Measurements from ENCODE around the gene ADAM12. TPM values are rescaled to one million over a fixed set of nuclear protein-coding genes. Genes with fewer than 3 reads are reported as not detected.
A peak's percentile ranks its signal among the peaks of the same experiment; 100 is the strongest.

Gene ADAM12
- total and polyA plus RNA-seq, 9 of the 15 experiments (the other 6 are each of a cell fraction or from before 2014, with no cell fraction given), result not detected

- TF ChIP-seq PTTG1 (tag; IDR thresholded peaks at IDR 0.05; ENCODE audit: low read depth) (no peak), ZNF316 (IDR thresholded peaks at IDR 0.05) (no peak), IRF9 (tag; IDR thresholded peaks at IDR 0.05) (no peak), RAD21 (CRISPR knock-in tag; conservative IDR thresholded peaks at IDR 0.05 in 1 of 2, IDR thresholded peaks at IDR 0.05 in 1 of 2) (peak; percentile 57 to 80), ZNF212 (CRISPR knock-in tag; IDR thresholded peaks at IDR 0.05) (no peak), NFIC (IDR thresholded peaks at IDR 0.05) (no peak)
Measured at GRCh38 chr10:125982260-125982948, 405.9 kb downstream of the ADAM12 start (continued).

- Histone ChIP-seq H3K79me2 (ENCODE audit: control insufficient read depth, insufficient read depth, low read length) (no peaks in the 10 kb centered on the region), H3K4me2 (ENCODE audit: insufficient read depth, low read length) (no peak overlapping the region), H2AFZ (ENCODE audit: low read depth, low read length) (no peak overlapping the region), H3K9ac (ENCODE audit: insufficient read depth in 1 of 2, low read depth in 2 of 2, low read length in 2 of 2) (no peak overlapping the region), H3K9me1 (ENCODE audit: control insufficient read depth, insufficient read depth, low read length) (no peaks in the 10 kb centered on the region), H3K36me3 (ENCODE audit: control insufficient read depth, insufficient read depth, low read length) (no peaks in the 10 kb centered on the region), H3K27ac (ENCODE audit: extremely low read depth, low read depth, low read length) (no peak overlapping the region), H3K9me3 (replicated peaks; ENCODE audit: control insufficient read depth, insufficient read depth, low read depth, low read length) (no peaks in the 10 kb centered on the region), H3K27me3 (ENCODE audit: control insufficient read depth in 2 of 2, insufficient read depth in 2 of 2, low read length in 2 of 2) (peaks cover 0 to 13% of the 10 kb centered on the region in 2 experiments; a peak in 2 of 5 replicates), H4K20me1 (replicated peaks; ENCODE audit: control insufficient read depth, insufficient read depth, low read length) (peaks cover 3% of the 10 kb centered on the region; the same call in 1 of the 2 replicates), H3K4me1 (replicated peaks in 1 of 2; ENCODE audit: control insufficient read depth in 2 of 2, insufficient read depth in 2 of 2, low read length in 2 of 2) (no peaks in the 10 kb centered on the region; a peak in 2 of 5 replicates), H3K4me3 (no peak overlapping the region)
- WGBS (ENCODE audit: insufficient coverage, low coverage, missing lambda C conversion rate), result 0% methylated on average over 5 of the region's 6 CpGs
- ATAC-seq (no peak), DNase-seq (ENCODE audit: extremely low read depth in 1 of 4, low spot score in 3 of 4) (no peak), FAIRE-seq (no peak)
- in situ Hi-C loops (cut with MboI) (loop anchor here (10.0 kb wide), 1 partner anchor 524 kb away; no protein-coding TSS in a partner anchor), intact Hi-C loops (cut with micrococcal nuclease) (loop anchor here (5.0 to 10.0 kb wide), 5 partner anchors 113 to 764 kb away; partner anchors contain the start of gene ADAM12)
- CTCF ChIA-PET (ENCODE audit: low intra/inter-chr PET ratio), result interaction anchor here (0.7 kb wide), 1 partner anchor 21 kb away, joined by 4 read pairs; no protein-coding TSS in a partner anchor
- no TSS peak for BruUV-seq (replicated peaks)
- POLR2A ChIA-PET, result no interaction called here
- TF ChIP-seq NRF1 (conservative IDR thresholded peaks at IDR 0.05 in 1 of 2, IDR thresholded peaks at IDR 0.05 in 1 of 2) (no peak), PHTF2 (CRISPR knock-in tag; IDR thresholded peaks at IDR 0.05) (no peak), ZBTB40 (IDR thresholded peaks at IDR 0.05) (no peak), ZBTB40 (CRISPR knock-in tag; IDR thresholded peaks at IDR 0.05) (no peak), ELF2 (CRISPR knock-in tag; IDR thresholded peaks at IDR 0.05) (no peak)
Measured at GRCh38 chr10:125980521-125981035, 407.7 kb downstream of the ADAM12 start.

Data from K562 (cell line).